Measurements from ENCODE around the gene VSIR. TPM values are rescaled to one million over a fixed set of nuclear protein-coding genes. Genes with fewer than 3 reads are reported as not detected.

The VSIR gene
- total RNA-seq, 1 donor from 2014 or later: 9.1 TPM

GRCh38 chr10:71743089-71743838 is 30.1 kb downstream of the VSIR start:
- H3K36me3 Mint-ChIP-seq: no peaks in the 10 kb centered on the region

GRCh38 chr10:71742301-71743088 is 30.8 kb downstream of the VSIR start:
- TF ChIP-seq, protein P1, sequence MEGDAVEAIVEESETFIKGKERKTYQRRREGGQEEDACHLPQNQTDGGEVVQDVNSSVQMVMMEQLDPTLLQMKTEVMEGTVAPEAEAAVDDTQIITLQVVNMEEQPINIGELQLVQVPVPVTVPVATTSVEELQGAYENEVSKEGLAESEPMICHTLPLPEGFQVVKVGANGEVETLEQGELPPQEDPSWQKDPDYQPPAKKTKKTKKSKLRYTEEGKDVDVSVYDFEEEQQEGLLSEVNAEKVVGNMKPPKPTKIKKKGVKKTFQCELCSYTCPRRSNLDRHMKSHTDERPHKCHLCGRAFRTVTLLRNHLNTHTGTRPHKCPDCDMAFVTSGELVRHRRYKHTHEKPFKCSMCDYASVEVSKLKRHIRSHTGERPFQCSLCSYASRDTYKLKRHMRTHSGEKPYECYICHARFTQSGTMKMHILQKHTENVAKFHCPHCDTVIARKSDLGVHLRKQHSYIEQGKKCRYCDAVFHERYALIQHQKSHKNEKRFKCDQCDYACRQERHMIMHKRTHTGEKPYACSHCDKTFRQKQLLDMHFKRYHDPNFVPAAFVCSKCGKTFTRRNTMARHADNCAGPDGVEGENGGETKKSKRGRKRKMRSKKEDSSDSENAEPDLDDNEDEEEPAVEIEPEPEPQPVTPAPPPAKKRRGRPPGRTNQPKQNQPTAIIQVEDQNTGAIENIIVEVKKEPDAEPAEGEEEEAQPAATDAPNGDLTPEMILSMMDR (IDR thresholded peaks at IDR 0.05; ENCODE audit: unreplicated experiment): no peak
- Mint-ChIP-seq H3K27me3 (ENCODE audit: low read depth) (no peaks in the 10 kb centered on the region), H3K36me3 (no peaks in the 10 kb centered on the region)

More at GRCh38 chr10:71743089-71743838, 30.1 kb downstream of the VSIR start:
- Mint-ChIP-seq H3K9me3 (peaks cover 6% of the 10 kb centered on the region), H3K27me3 (ENCODE audit: low read depth) (no peaks in the 10 kb centered on the region), H3K27ac (no peak overlapping the region), H3K4me1 (peaks cover 25% of the 10 kb centered on the region), H3K4me3 (no peak overlapping the region)
- TF ChIP-seq, protein P1 (IDR thresholded peaks at IDR 0.05; ENCODE audit: unreplicated experiment): no peak
- DNase-seq (ENCODE audit: low spot score in 2 of 2, unreplicated experiment in 2 of 2): no peak

GRCh38 chr10:71741671-71742070 is 31.6 kb downstream of the VSIR start:
- DNase-seq (ENCODE audit: low spot score in 2 of 2, unreplicated experiment in 2 of 2): no peak
- no peak overlapping the region for H3K27ac Mint-ChIP-seq
- H3K36me3 Mint-ChIP-seq: no peaks in the 10 kb centered on the region
- peaks cover 6% of the 10 kb centered on the region for H3K9me3 Mint-ChIP-seq
- TF ChIP-seq, protein P1 (IDR thresholded peaks at IDR 0.05; ENCODE audit: unreplicated experiment): no peak
- no peaks in the 10 kb centered on the region for H3K27me3 Mint-ChIP-seq (ENCODE audit: low read depth)
- peaks cover 11% of the 10 kb centered on the region for H3K4me1 Mint-ChIP-seq
- no peak overlapping the region for H3K4me3 Mint-ChIP-seq

More at GRCh38 chr10:71742301-71743088, 30.8 kb downstream of the VSIR start:
- no peak overlapping the region for H3K27ac Mint-ChIP-seq
- H3K9me3 Mint-ChIP-seq: peaks cover 6% of the 10 kb centered on the region
- no peak overlapping the region for H3K4me3 Mint-ChIP-seq
- no peak for DNase-seq (ENCODE audit: low spot score in 2 of 2, unreplicated experiment in 2 of 2)
- H3K4me1 Mint-ChIP-seq: peaks cover 20% of the 10 kb centered on the region

- no peaks in the 10 kb centered on the region for H3K27me3 Mint-ChIP-seq (ENCODE audit: low read depth)
These were observed 32.3 kb downstream of the VSIR start for GRCh38 chr10:71741029-71741428.

DNA sequence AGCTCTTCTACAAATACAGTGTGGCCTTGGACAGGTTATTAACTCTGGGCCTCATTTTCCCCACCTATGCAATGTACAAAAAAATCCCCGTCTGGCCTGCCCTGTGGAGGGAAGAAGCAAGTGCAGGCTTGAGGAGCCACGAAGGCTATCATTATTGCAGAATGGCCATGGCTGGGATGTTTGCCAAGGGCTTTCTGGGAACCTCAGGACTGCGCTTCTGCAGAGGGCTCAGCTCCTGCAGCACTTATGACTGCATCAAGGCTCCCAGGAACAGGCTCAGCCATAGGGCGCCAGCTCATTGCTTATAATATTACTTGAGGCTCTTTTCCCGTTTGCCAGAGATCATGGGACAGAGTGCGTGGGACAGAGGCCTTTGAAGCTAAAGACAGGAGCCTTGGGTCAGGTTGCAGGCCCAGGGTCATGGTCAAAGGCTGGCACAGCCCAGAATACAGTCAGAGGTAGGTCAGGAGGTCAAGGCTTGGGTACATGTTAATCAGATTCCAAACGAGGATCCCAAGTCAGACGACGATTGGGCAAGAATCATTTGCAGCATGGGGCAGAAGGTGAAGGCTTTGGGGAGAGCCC is 33.2 kb downstream of the VSIR start:
- H3K27ac Mint-ChIP-seq: no peak overlapping the region
- H3K36me3 Mint-ChIP-seq: no peaks in the 10 kb centered on the region
- H3K27me3 Mint-ChIP-seq (ENCODE audit: low read depth): no peaks in the 10 kb centered on the region
- DNase-seq (ENCODE audit: low spot score in 2 of 2, unreplicated experiment in 2 of 2): no peak
- H3K9me3 Mint-ChIP-seq: peaks cover 6% of the 10 kb centered on the region
- no peaks in the 10 kb centered on the region for H3K4me1 Mint-ChIP-seq
- TF ChIP-seq, protein P1 (IDR thresholded peaks at IDR 0.05; ENCODE audit: unreplicated experiment): no peak
- no peak overlapping the region for H3K4me3 Mint-ChIP-seq

More at GRCh38 chr10:71741029-71741428, 32.3 kb downstream of the VSIR start:
- Mint-ChIP-seq H3K4me1 (peaks cover 5% of the 10 kb centered on the region), H3K27ac (no peak overlapping the region), H3K36me3 (no peaks in the 10 kb centered on the region), H3K9me3 (peaks cover 6% of the 10 kb centered on the region), H3K4me3 (no peak overlapping the region)
- TF ChIP-seq, protein P1 (IDR thresholded peaks at IDR 0.05; ENCODE audit: unreplicated experiment): no peak
- DNase-seq (ENCODE audit: low spot score in 2 of 2, unreplicated experiment in 2 of 2): no peak

All from mesothelial cell of epicardium (in vitro differentiated cells).